GM10266 (cell line): ENCODE data around the gene RNF167.

Experiments used
- DNase-seq: peaks from one replicate; pipeline ENCODE4 v3.0.0; 2012; ENCODE audit errors: extremely low spot score
- CTCF ChIP-seq: IDR thresholded peaks from 2 replicates; pipeline ENCODE4 v1.5.1; 2012; ENCODE audit warnings: mild to moderate bottlenecking, low read depth; ENCODE audit not compliant: control insufficient read depth, insufficient read depth; ENCODE audit errors: missing control alignments

The RNF167 gene

GRCh38 chr17:4947010-4947410 is 6.9 kb downstream of the RNF167 start:
- no peak for TF ChIP-seq CTCF
- DNase-seq, result no peak

GRCh38 chr17:4947411-4948165 is 7.5 kb downstream of the RNF167 start:
- TF ChIP-seq CTCF, result no peak
- DNase-seq, result peak; percentile 79

GRCh38 chr17:4948166-4948930 is 8.3 kb downstream of the RNF167 start, which contains the start of gene PFN1:
Gene PFN1 (minus strand): TSS chr17:4948530. CDS start chr17:4948394, 136 bp downstream.
- DNase-seq, result peak; percentile 95
- TF ChIP-seq CTCF, result no peak

- no peak for TF ChIP-seq CTCF
- DNase-seq, result peak; percentile 94
Observed at GRCh38 chr17:4948931-4949320, 8.9 kb downstream of the RNF167 start.

- DNase-seq, result peak; percentile 92
- TF ChIP-seq CTCF, result no peak
Observed at GRCh38 chr17:4949321-4950074, 9.4 kb downstream of the RNF167 start.

- no peak for DNase-seq
- TF ChIP-seq CTCF, result no peak
Observed at GRCh38 chr17:4950075-4950745, 10.1 kb downstream of the RNF167 start.
